HEK293 (cell line): ENCODE results near the gene ZNF396.

ENCODE experiments used
- CTCF ChIA-PET: fragments of 350-600 bp; formaldehyde crosslinking; extraction: SDS; loops from one replicate; lab custom pipeline; 2021; ENCODE audit warnings: antibody characterized with exemption; lab: Yijun Ruan, JAX
- POLR2A ChIA-PET: fragments of 300-600 bp; formaldehyde crosslinking; extraction: SDS; loops from one replicate; lab custom pipeline; 2020; ENCODE audit warnings: antibody characterized with exemption, inconsistent platforms; lab: Yijun Ruan, JAX
- H3K27ac ChIP-seq: fragments of 200-500 bp; sonication (Bioruptor generic); 2 replicates; pipeline ENCODE4 v1.5.1; 2014; ENCODE audit warnings: low read depth, low read length, control low read depth, inconsistent platforms; ENCODE audit errors: extremely low read depth
- H3K36me3 ChIP-seq, 2 experiments: fragments of 200-500 bp in 1 of 2; sonication (Bioruptor generic) in 1 of 2; 1 replicate in 1 of 2; 2 replicates in 1 of 2; pipeline ENCODE4 v1.5.1; 2014 to 2017; ENCODE audit warnings: inconsistent platforms in 2 of 2, low read length in 2 of 2; ENCODE audit not compliant: control insufficient read depth in 2 of 2, insufficient read depth in 1 of 2
- H3K4me1 ChIP-seq: fragments of 200-500 bp; sonication (Bioruptor generic); 2 replicates; pipeline ENCODE4 v1.5.1; 2014; ENCODE audit warnings: mild to moderate bottlenecking, low read length, inconsistent platforms; ENCODE audit not compliant: control insufficient read depth, insufficient read depth
- H3K4me3 ChIP-seq: 2 replicates; pipeline ENCODE4 v1.5.1; 2011; ENCODE audit warnings: low read depth, mild to moderate bottlenecking, control low read depth, low read length, moderate library complexity
- H3K9me3 ChIP-seq: fragments of 200-500 bp; sonication (Bioruptor generic); 2 replicates; pipeline ENCODE4 v1.5.1; 2014; ENCODE audit warnings: low read depth, low read length, inconsistent platforms; ENCODE audit not compliant: control insufficient read depth, insufficient read depth
- MEIS1 ChIP-seq: sonication (generic); formaldehyde crosslinking; IDR thresholded peaks from 2 replicates; pipeline ENCODE4 v1.8.1; 2022; ENCODE audit warnings: missing genetic modification reagents, mild to moderate bottlenecking, borderline replicate concordance
- ZBTB17 ChIP-seq: fragments of 450-650 bp; formaldehyde crosslinking; IDR thresholded peaks from 2 replicates; pipeline ENCODE4 v1.5.1; 2016; ENCODE audit warnings: missing biosample characterization, missing genetic modification characterization
- ZFHX2 ChIP-seq: fragments of 450-650 bp; formaldehyde crosslinking; conservative IDR thresholded peaks from 2 replicates; pipeline ENCODE4 v1.5.1; 2016; ENCODE audit warnings: missing biosample characterization, missing genetic modification characterization
- ZNF132 ChIP-seq: fragments of 450-650 bp; formaldehyde crosslinking; IDR thresholded peaks from 2 replicates; pipeline ENCODE4 v1.5.1; 2017; ENCODE audit warnings: missing biosample characterization, missing genetic modification characterization, borderline replicate concordance
- ZNF140 ChIP-seq: fragments of 450-650 bp; formaldehyde crosslinking; IDR thresholded peaks from 2 replicates; pipeline ENCODE4 v1.5.1; 2016; ENCODE audit warnings: missing biosample characterization, missing genetic modification characterization
- ZNF223 ChIP-seq: fragments of 450-650 bp; formaldehyde crosslinking; IDR thresholded peaks from 2 replicates; pipeline ENCODE4 v1.5.1; 2016; ENCODE audit warnings: missing biosample characterization, missing genetic modification characterization
- ZNF266 ChIP-seq: fragments of 450-650 bp; formaldehyde crosslinking; IDR thresholded peaks from 2 replicates; pipeline ENCODE4 v1.5.1; 2016; ENCODE audit warnings: missing biosample characterization, missing genetic modification characterization, low read depth
- ZNF274 ChIP-seq, 2 experiments: fragments of 200-500 bp in 1 of 2; fragments of 450-650 bp in 1 of 2; sonication (Bioruptor generic) in 1 of 2; formaldehyde crosslinking in 1 of 2; IDR thresholded peaks; 2 replicates each; pipeline versions ENCODE4 v1.5.1 to v1.6.1; 2014 to 2016; ENCODE audit warnings: borderline replicate concordance in 1 of 2, inconsistent platforms in 1 of 2, low read length in 1 of 2, missing biosample characterization in 1 of 2, missing genetic modification characterization in 1 of 2
- ZNF354C ChIP-seq: fragments of 450-650 bp; formaldehyde crosslinking; IDR thresholded peaks from 2 replicates; pipeline ENCODE4 v1.5.1; 2016; ENCODE audit warnings: missing biosample characterization, missing genetic modification characterization, low read depth, borderline replicate concordance
- ZNF394 ChIP-seq: fragments of 450-650 bp; formaldehyde crosslinking; IDR thresholded peaks from 2 replicates; pipeline ENCODE4 v1.5.1; 2016; ENCODE audit warnings: missing biosample characterization, missing genetic modification characterization, mild to moderate bottlenecking, moderate library complexity, borderline replicate concordance
- ZNF426 ChIP-seq: fragments of 450-650 bp; formaldehyde crosslinking; IDR thresholded peaks from 2 replicates; pipeline ENCODE4 v1.5.1; 2017; ENCODE audit warnings: missing biosample characterization, missing genetic modification characterization, mild to moderate bottlenecking, inconsistent platforms, moderate library complexity
- ZNF521 ChIP-seq: fragments of 450-650 bp; formaldehyde crosslinking; IDR thresholded peaks from 2 replicates; pipeline ENCODE4 v1.5.1; 2017; ENCODE audit warnings: missing biosample characterization, mild to moderate bottlenecking, missing genetic modification characterization
- ZNF548 ChIP-seq: fragments of 450-650 bp; formaldehyde crosslinking; IDR thresholded peaks from 2 replicates; pipeline ENCODE4 v1.5.1; 2016; ENCODE audit warnings: missing biosample characterization, missing genetic modification characterization
- ZNF777 ChIP-seq: fragments of 450-650 bp; formaldehyde crosslinking; IDR thresholded peaks from 2 replicates; pipeline ENCODE4 v1.5.1; 2017; ENCODE audit warnings: missing biosample characterization, missing genetic modification characterization, borderline replicate concordance
- ZNF791 ChIP-seq: fragments of 450-650 bp; formaldehyde crosslinking; IDR thresholded peaks from 2 replicates; pipeline ENCODE4 v1.5.1; 2016; ENCODE audit warnings: missing biosample characterization, missing genetic modification characterization
- ZSCAN30 ChIP-seq: fragments of 450-650 bp; IDR thresholded peaks from 2 replicates; pipeline ENCODE4 v1.5.1; 2018; ENCODE audit warnings: missing biosample characterization, mild to moderate bottlenecking, missing genetic modification characterization, moderate library complexity
- TF ChIP-seq, protein P1 (sequence below): fragments of 450-650 bp; formaldehyde crosslinking; IDR thresholded peaks from 2 replicates; pipeline ENCODE4 v1.5.1; 2016; ENCODE audit warnings: missing biosample characterization, missing genetic modification characterization
- TF ChIP-seq, protein P2 (sequence below): fragments of 450-650 bp; formaldehyde crosslinking; IDR thresholded peaks from 2 replicates; pipeline ENCODE4 v1.5.1; 2017; ENCODE audit warnings: missing biosample characterization, missing genetic modification characterization
- TF ChIP-seq, protein P3 (sequence below): fragments of 450-650 bp; formaldehyde crosslinking; IDR thresholded peaks from 2 replicates; pipeline ENCODE4 v1.5.1; 2016; ENCODE audit warnings: missing biosample characterization, missing genetic modification characterization
- TF ChIP-seq, protein P4 (sequence below): sonication (generic); formaldehyde crosslinking; IDR thresholded peaks from 2 replicates; pipeline ENCODE4 v1.8.1; 2022; ENCODE audit warnings: mild to moderate bottlenecking, moderate library complexity, missing genetic modification reagents
- TF ChIP-seq, protein P5 (sequence below): IDR thresholded peaks from 2 replicates; pipeline ENCODE4 v1.6.1; 2011; ENCODE audit warnings: mild to moderate bottlenecking, low read depth, low read length, borderline replicate concordance

Gene ZNF396

DNA sequence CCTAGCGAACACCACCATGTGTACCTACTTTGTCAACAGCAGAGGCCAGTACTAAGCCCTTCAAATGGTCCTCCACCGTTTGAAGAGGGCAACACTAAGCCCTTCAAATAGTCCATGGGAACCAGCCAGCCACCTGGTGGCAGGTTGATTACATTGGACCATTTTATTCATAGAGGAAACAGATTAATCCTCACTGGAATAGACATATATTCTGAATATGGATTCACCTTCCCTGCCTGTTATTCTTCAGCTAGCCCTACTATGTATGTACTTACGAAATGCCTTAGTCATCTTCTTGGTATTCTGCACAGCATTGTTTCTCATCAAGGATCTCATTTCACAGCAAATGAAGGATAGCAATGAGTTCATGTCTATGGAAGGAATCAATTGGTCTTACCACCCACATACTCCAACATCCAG is 10.0 kb upstream of the ZNF396 start:
- no peak overlapping the region for H3K27ac ChIP-seq
- no peaks in the 10 kb centered on the region for H3K9me3 ChIP-seq
- TF ChIP-seq ZNF426 (no peak), MEIS1 (CRISPR knock-in tag) (no peak), ZNF132 (tag by site-specific recombination) (no peak), ZNF354C (tag by site-specific recombination) (no peak), ZFHX2 (tag by site-specific recombination) (no peak)
- TF ChIP-seq, protein P1, sequence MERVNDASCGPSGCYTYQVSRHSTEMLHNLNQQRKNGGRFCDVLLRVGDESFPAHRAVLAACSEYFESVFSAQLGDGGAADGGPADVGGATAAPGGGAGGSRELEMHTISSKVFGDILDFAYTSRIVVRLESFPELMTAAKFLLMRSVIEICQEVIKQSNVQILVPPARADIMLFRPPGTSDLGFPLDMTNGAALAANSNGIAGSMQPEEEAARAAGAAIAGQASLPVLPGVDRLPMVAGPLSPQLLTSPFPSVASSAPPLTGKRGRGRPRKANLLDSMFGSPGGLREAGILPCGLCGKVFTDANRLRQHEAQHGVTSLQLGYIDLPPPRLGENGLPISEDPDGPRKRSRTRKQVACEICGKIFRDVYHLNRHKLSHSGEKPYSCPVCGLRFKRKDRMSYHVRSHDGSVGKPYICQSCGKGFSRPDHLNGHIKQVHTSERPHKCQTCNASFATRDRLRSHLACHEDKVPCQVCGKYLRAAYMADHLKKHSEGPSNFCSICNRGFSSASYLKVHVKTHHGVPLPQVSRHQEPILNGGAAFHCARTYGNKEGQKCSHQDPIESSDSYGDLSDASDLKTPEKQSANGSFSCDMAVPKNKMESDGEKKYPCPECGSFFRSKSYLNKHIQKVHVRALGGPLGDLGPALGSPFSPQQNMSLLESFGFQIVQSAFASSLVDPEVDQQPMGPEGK (tag by site-specific recombination): no peak
- TF ChIP-seq, protein P2, sequence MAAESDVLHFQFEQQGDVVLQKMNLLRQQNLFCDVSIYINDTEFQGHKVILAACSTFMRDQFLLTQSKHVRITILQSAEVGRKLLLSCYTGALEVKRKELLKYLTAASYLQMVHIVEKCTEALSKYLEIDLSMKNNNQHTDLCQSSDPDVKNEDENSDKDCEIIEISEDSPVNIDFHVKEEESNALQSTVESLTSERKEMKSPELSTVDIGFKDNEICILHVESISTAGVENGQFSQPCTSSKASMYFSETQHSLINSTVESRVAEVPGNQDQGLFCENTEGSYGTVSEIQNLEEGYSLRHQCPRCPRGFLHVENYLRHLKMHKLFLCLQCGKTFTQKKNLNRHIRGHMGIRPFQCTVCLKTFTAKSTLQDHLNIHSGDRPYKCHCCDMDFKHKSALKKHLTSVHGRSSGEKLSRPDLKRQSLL (tag by site-specific recombination): no peak
- TF ChIP-seq, protein P3, sequence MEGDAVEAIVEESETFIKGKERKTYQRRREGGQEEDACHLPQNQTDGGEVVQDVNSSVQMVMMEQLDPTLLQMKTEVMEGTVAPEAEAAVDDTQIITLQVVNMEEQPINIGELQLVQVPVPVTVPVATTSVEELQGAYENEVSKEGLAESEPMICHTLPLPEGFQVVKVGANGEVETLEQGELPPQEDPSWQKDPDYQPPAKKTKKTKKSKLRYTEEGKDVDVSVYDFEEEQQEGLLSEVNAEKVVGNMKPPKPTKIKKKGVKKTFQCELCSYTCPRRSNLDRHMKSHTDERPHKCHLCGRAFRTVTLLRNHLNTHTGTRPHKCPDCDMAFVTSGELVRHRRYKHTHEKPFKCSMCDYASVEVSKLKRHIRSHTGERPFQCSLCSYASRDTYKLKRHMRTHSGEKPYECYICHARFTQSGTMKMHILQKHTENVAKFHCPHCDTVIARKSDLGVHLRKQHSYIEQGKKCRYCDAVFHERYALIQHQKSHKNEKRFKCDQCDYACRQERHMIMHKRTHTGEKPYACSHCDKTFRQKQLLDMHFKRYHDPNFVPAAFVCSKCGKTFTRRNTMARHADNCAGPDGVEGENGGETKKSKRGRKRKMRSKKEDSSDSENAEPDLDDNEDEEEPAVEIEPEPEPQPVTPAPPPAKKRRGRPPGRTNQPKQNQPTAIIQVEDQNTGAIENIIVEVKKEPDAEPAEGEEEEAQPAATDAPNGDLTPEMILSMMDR (tag by site-specific recombination): peak; percentile 31; the same call in 1 of the 2 replicates
- ChIA-PET CTCF (interaction anchor here (0.6 to 4.6 kb wide), 17 partner anchors 8 to 890 kb away, joined by 3 to 55 read pairs (median 4); no protein-coding TSS in a partner anchor), POLR2A (interaction anchor here (1.0 kb wide), 2 partner anchors 111 to 196 kb away, joined by 3 read pairs; partner anchors contain the start of gene INO80C)
- H3K36me3 ChIP-seq: no peaks in the 10 kb centered on the region
- H3K4me1 ChIP-seq: no peaks in the 10 kb centered on the region
- H3K4me3 ChIP-seq: no peak overlapping the region

DNA sequence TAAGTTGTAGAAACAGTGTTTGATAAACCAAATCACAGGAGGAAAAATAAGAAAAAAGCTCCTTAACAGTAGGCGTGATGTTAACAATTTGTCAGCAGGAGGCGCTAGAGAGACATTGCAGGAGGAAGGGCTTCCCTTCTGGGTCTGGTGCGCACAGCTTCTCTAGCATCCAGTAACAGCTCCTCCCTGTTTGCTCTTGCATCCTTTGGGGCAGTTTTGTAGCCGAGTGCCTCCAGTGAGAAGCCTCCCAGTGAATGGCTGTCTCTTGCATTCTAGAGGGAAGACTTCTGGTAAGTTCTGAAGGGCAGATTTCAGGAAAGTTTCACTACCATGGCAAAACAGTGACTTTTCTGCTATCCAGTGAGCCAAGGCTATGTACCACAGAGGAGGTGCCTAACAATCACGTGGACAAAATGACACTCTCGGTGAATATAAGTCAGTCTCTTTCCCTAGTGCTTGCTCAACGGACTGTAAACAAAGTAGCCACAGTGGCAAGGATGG is 9.5 kb upstream of the ZNF396 start:
- no peaks in the 10 kb centered on the region for H3K9me3 ChIP-seq
- ChIA-PET CTCF (interaction anchor here (0.6 to 4.6 kb wide), 41 partner anchors 8 to 891 kb away, joined by 3 to 55 read pairs (median 4); partner anchors contain the start of gene ZNF396), POLR2A (interaction anchor here (0.5 to 1.0 kb wide), 3 partner anchors 111 to 197 kb away, joined by 3 to 6 read pairs (median 3); partner anchors contain the start of gene INO80C)
- H3K36me3 ChIP-seq: no peaks in the 10 kb centered on the region
- no peaks in the 10 kb centered on the region for H3K4me1 ChIP-seq
- no peak overlapping the region for H3K27ac ChIP-seq
- no peak overlapping the region for H3K4me3 ChIP-seq
- TF ChIP-seq, protein P2 (tag by site-specific recombination): peak; percentile 86
- TF ChIP-seq, protein P4, sequence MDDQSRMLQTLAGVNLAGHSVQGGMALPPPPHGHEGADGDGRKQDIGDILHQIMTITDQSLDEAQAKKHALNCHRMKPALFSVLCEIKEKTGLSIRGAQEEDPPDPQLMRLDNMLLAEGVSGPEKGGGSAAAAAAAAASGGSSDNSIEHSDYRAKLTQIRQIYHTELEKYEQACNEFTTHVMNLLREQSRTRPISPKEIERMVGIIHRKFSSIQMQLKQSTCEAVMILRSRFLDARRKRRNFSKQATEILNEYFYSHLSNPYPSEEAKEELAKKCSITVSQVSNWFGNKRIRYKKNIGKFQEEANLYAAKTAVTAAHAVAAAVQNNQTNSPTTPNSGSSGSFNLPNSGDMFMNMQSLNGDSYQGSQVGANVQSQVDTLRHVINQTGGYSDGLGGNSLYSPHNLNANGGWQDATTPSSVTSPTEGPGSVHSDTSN (CRISPR knock-in tag): no peak
- TF ChIP-seq ZNF777: no peak
- no peak for TF ChIP-seq ZNF140 (tag by site-specific recombination)
- TF ChIP-seq ZNF394 (tag by site-specific recombination): peak; percentile 82; the same call in 1 of the 2 replicates
- TF ChIP-seq ZNF791 (tag by site-specific recombination): no peak
- TF ChIP-seq ZNF521 (tag by site-specific recombination): no peak
- no peak for TF ChIP-seq ZNF274 (IDR thresholded peaks at IDR 0.05; ENCODE audit: low read length)
- TF ChIP-seq ZNF274 (tag by site-specific recombination; IDR thresholded peaks at IDR 0.05; ENCODE audit: borderline replicate concordance): no peak
- TF ChIP-seq ZNF223: no peak
- peak; percentile 66 for TF ChIP-seq ZBTB17 (tag by site-specific recombination)
- no peak for TF ChIP-seq ZNF548
- peak; percentile 19; the same call in 1 of the 2 replicates for TF ChIP-seq ZSCAN30
- no peak for TF ChIP-seq ZNF132 (tag by site-specific recombination)
- TF ChIP-seq, protein P5, sequence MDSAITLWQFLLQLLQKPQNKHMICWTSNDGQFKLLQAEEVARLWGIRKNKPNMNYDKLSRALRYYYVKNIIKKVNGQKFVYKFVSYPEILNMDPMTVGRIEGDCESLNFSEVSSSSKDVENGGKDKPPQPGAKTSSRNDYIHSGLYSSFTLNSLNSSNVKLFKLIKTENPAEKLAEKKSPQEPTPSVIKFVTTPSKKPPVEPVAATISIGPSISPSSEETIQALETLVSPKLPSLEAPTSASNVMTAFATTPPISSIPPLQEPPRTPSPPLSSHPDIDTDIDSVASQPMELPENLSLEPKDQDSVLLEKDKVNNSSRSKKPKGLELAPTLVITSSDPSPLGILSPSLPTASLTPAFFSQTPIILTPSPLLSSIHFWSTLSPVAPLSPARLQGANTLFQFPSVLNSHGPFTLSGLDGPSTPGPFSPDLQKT: no peak
- TF ChIP-seq ZNF266 (tag by site-specific recombination): no peak
